ENCODE data around the gene OXGR1.

- TF ChIP-seq RCOR1 (IDR thresholded peaks at IDR 0.05; ENCODE audit: low read depth, low read length) = no peak
- no peak for TF ChIP-seq E2F6 (IDR thresholded peaks at IDR 0.05; ENCODE audit: borderline replicate concordance, low read depth)
These were observed 14.4 kb upstream of the OXGR1 start for GRCh38 chr13:97008643-97009042.

Measured in A549 (cell line).